ENCODE data around the gene MRPS12.

MRPS12 gene

DNA sequence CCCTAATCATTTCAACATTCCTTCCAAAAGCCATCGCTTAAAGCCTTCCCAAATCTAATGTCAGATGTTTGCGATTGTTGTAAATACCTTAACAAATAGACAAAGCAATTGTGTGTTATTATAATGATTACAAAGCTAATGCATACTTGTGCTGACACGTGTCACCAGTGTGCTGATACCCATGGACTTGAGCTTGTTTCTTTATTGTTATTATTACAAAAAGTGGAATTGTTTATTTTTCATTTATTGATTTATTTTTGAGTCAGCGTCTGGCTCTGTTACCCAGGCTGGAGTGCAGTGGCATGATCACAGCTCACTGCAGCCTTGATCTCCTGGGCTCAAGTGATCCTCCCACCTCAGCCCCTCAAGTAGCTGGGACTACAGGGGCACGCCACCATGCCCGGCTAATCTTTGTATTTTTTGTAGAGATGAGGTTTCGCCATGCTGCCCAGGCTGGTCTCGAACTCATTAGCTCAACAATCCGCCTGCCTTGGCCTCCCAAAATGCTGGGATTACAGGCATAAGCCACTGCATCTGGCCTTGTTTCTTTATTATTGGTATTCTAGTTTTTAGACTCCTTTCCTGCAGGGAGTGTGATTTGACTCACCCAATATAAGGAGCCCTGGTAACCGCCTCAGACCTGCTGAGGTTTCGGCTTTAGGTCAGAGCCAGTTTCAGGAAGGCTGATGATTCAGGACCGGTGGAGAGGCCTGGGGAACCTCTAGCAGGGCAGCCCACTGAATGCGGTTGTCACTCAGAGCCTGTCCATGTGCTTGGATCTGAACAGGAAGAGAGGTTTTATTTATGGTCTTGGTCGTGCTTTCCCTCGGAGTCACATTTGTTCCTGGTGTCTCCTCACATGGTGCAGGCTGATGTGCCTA is 46.9 kb downstream of the MRPS12 start:
- DNase-seq = peak in 2 of 5 experiments; percentile 17 to 80

DNA sequence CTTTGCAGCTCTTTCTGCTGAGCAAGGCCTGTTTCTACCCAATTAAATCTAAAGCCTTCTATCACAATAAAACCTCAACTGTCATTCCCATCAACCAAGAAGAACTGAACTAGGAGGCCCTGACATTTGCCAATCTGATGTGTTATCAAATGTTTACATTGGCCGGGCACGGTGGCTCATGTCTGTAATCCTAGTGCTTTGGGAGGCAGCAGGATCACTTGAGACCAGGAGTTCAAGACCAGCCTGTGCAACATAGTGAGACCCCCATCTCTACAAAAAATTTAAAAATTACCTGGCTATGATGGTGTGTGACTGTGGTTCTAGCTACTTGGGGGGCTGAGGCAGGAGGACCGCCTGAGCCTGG is 47.6 kb downstream of the MRPS12 start:
- DNase-seq = no peak

DNA sequence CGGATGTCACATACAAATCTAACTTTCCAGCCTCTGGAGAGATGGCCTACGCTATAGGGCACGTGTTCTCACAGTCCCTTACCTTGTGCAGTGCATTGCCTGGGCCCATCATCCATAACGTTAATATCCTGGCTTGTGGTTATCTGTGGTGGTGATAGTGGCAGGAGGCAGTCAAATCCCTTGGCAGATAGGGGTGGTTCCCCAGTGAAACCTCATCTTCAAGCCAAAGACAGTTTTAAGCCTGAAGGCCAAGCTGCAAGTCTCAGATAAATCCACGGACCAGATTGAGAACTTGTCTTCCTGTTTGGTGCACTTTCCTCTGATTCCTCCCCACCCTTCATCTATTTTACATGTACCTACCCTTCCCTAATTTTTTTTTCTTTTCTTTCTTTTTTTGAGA is 49.1 kb downstream of the MRPS12 start:
- no peak for DNase-seq

- DNase-seq = no peak
Observed at GRCh38 chr19:38980583-38981374, 50.0 kb downstream of the MRPS12 start.

Measured in T-helper 2 cell (primary cell).